ENCODE results near the gene CD24. TPM values are rescaled to one million over a fixed set of nuclear protein-coding genes. Genes with fewer than 3 reads are reported as not detected.

CD24 gene
- total RNA-seq, 1 experiment from 2014 or later = 125 TPM

DNA sequence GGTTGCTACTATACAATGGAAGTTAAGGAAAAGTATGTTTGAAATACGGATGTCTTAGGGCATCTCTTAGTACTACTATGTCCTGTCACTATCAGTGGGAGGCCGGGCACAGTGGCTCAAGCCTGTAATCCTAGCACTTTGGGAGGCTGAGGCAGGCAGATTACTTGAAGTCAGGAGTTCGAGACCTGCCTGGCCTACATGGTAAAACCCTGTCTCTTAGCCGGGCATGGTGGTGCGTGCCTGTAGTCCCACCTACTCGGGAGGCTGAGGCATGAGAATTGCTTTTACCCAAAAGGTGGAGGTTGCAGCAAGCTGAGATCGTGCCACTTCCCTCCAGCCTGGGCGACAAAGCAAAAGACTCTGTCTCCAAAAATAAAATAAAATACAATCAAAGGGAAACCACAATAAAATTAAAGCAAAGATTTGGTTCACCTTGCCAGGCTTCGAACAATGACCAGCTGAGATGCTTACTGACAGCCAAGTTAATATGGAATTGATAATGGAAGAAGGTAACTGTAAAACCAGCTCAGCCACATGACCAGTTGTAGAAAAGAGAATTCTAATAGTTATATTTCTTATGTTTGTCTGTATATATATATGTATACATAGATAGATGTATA is 6.5 kb downstream of the CD24 start:
- Histone ChIP-seq H2AFZ (ENCODE audit: low read length) (no peak overlapping the region), H3K4me1 (ENCODE audit: insufficient read depth, low read length) (peaks cover 6% of the 10 kb centered on the region; the same call in 1 of the 2 replicates), H3K36me3 (ENCODE audit: low read depth, low read length) (no peaks in the 10 kb centered on the region), H3K27me3 (ENCODE audit: low read length) (no peaks in the 10 kb centered on the region), H3K4me3 (ENCODE audit: low read length) (no peak overlapping the region), H4K20me1 (ENCODE audit: low read length) (peaks cover 15% of the 10 kb centered on the region), H3K9me3 (ENCODE audit: low read length) (no peaks in the 10 kb centered on the region), H3K4me2 (ENCODE audit: low read length) (no peak overlapping the region), H3K9me2 (replicated peaks; ENCODE audit: low read length) (no peaks in the 10 kb centered on the region), H3K27ac (ENCODE audit: low read length) (no peak overlapping the region), H3K9ac (ENCODE audit: low read length) (no peak overlapping the region), H3K79me2 (ENCODE audit: low read length) (peaks cover 16% of the 10 kb centered on the region), H3F3A (ENCODE audit: low read length, unreplicated experiment) (no peaks in the 10 kb centered on the region)
- intact Hi-C loops (cut with micrococcal nuclease) = no loop called here
- no TSS peak for BruUV-seq (replicated peaks)
- DNase-seq (no peak), ATAC-seq (no peak)
- CTCF ChIA-PET = no interaction called here
- TF ChIP-seq, protein P1, sequence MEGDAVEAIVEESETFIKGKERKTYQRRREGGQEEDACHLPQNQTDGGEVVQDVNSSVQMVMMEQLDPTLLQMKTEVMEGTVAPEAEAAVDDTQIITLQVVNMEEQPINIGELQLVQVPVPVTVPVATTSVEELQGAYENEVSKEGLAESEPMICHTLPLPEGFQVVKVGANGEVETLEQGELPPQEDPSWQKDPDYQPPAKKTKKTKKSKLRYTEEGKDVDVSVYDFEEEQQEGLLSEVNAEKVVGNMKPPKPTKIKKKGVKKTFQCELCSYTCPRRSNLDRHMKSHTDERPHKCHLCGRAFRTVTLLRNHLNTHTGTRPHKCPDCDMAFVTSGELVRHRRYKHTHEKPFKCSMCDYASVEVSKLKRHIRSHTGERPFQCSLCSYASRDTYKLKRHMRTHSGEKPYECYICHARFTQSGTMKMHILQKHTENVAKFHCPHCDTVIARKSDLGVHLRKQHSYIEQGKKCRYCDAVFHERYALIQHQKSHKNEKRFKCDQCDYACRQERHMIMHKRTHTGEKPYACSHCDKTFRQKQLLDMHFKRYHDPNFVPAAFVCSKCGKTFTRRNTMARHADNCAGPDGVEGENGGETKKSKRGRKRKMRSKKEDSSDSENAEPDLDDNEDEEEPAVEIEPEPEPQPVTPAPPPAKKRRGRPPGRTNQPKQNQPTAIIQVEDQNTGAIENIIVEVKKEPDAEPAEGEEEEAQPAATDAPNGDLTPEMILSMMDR (conservative IDR thresholded peaks at IDR 0.05; ENCODE audit: low read depth, low read length) = no peak
- no peak for TF ChIP-seq EZH2phosphoT487 (IDR thresholded peaks at IDR 0.05; ENCODE audit: borderline replicate concordance, low read length)
- TF ChIP-seq EZH2 (IDR thresholded peaks at IDR 0.05; ENCODE audit: low read length, unreplicated experiment) = no peak
- POLR2A ChIA-PET (ENCODE audit: unreplicated experiment) = no interaction called here

DNA sequence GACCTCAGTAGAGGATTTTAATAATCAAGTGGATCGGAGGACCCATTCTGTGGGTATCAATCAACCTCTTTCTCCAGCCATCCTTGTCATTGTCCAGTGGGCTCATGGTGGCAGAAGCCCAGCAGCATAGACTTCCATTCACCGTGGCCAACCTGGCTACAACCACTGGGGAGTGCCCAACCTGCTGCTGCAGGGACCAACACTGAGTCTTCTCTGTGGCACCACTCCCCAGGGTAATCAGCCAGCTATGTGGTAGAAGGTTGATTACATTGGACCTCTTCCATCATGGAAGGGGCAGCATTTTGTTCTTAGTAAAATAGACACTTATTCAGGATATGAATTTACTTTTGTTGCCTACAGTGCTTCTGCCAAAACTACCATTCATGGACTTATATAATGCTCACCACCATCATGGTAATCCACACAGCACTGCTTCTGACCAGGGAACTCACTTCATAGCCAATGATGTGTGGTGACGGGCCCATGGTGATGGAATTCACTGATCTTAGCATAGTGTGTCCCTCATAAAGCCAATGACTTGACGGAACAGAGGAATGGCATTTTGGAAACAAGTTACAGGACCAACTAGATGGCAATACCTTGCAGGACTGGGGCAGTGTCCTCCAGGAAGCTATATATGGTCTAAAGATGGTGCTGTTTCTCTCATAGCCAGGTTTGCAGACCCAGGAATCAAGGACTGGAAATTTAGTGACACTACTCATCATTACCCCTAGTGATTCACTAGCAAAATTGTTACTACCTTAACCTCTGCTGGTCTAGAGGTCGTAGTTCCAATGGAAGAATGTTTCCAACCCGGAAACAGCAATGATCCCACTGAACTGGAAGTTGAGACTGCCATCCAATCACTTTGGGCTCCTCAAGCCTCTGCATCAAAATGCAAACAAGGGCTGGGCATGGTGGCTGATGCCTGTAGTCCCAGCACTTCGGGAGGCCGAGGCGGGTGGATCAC is 7.6 kb downstream of the CD24 start:
- Histone ChIP-seq H3K9ac (ENCODE audit: low read length) (no peak overlapping the region), H3K4me2 (ENCODE audit: low read length) (no peak overlapping the region), H3K4me1 (ENCODE audit: insufficient read depth, low read length) (peaks cover 2% of the 10 kb centered on the region; the same call in 1 of the 2 replicates), H3K27me3 (ENCODE audit: low read length) (no peaks in the 10 kb centered on the region), H3K9me2 (replicated peaks; ENCODE audit: low read length) (no peaks in the 10 kb centered on the region), H4K20me1 (ENCODE audit: low read length) (peaks cover 4% of the 10 kb centered on the region; the same call in 1 of the 2 replicates), H2AFZ (ENCODE audit: low read length) (no peak overlapping the region), H3K36me3 (ENCODE audit: low read depth, low read length) (no peaks in the 10 kb centered on the region), H3K4me3 (ENCODE audit: low read length) (no peak overlapping the region), H3K27ac (ENCODE audit: low read length) (no peak overlapping the region), H3K79me2 (ENCODE audit: low read length) (peaks cover 5% of the 10 kb centered on the region), H3K9me3 (ENCODE audit: low read length) (no peaks in the 10 kb centered on the region), H3F3A (ENCODE audit: low read length, unreplicated experiment) (no peaks in the 10 kb centered on the region)
- ATAC-seq (peak; percentile 35; the same call in 1 of the 2 replicates), DNase-seq (no peak)
- TF ChIP-seq EZH2 (IDR thresholded peaks at IDR 0.05; ENCODE audit: low read length, unreplicated experiment) = no peak
- TF ChIP-seq, protein P1 (conservative IDR thresholded peaks at IDR 0.05; ENCODE audit: low read depth, low read length) = no peak
- TF ChIP-seq EZH2phosphoT487 (IDR thresholded peaks at IDR 0.05; ENCODE audit: borderline replicate concordance, low read length) = no peak
- intact Hi-C loops (cut with micrococcal nuclease) = no loop called here
- no TSS peak for BruUV-seq (replicated peaks)
- CTCF ChIA-PET = no interaction called here
- POLR2A ChIA-PET (ENCODE audit: unreplicated experiment) = no interaction called here

Measured in PC-3 (cell line).